Measurements from ENCODE around the gene FSTL4. TPM values are rescaled to one million over a fixed set of nuclear protein-coding genes. Genes with fewer than 3 reads are reported as not detected.

FSTL4 gene
- total and polyA plus RNA-seq, 2 of the 4 experiments (the other 2 are of a cell fraction), result 0.18 TPM; not detected in 1

GRCh38 chr5:133297293-133297692 is 315.0 kb downstream of the FSTL4 start:
- peaks cover 14% of the 10 kb centered on the region; the same call in 1 of the 2 replicates for H3K27me3 ChIP-seq (ENCODE audit: control insufficient read depth, insufficient read depth, low read length)
- H4K5ac ChIP-seq (ENCODE audit: low read depth, low read length), result no peak overlapping the region
- H2BK20ac ChIP-seq (ENCODE audit: low read depth, low read length), result no peak overlapping the region
- in situ Hi-C loops (cut with MboI; ENCODE audit: low sequenced_read_pairs), result no loop called here
- no peak overlapping the region for H2AFZ ChIP-seq (replicated peaks; ENCODE audit: low read length, poor library complexity)
- no peak overlapping the region for H3K18ac ChIP-seq (ENCODE audit: low read depth, low read length)
- no peak overlapping the region for H4K8ac ChIP-seq (ENCODE audit: low read depth in 2 of 2, low read length in 2 of 2)
- no peak overlapping the region for H3K23ac ChIP-seq (ENCODE audit: low read depth, low read length)
- no peaks in the 10 kb centered on the region for H3K4me1 ChIP-seq (ENCODE audit: control insufficient read depth, insufficient read depth, low read length)
- no peak for ATAC-seq (ENCODE audit: low read depth)
- H2AK9ac ChIP-seq (replicated peaks; ENCODE audit: low read depth, low read length, poor library complexity), result no peak overlapping the region
- H2BK120ac ChIP-seq (ENCODE audit: low read depth, low read length), result no peak overlapping the region
- WGBS, 2 experiments (ENCODE audit: extremely low coverage in 2 of 2, insufficient read length in 1 of 2), result 70% methylated on average over 2 of the region's 5 CpGs; no CpG with 5 or more reads in 1 of the 2 experiments
- H4K91ac ChIP-seq (ENCODE audit: insufficient read depth, low read depth, low read length), result no peak overlapping the region
- dilution Hi-C loops (cut with HindIII; ENCODE audit: low sequenced_read_pairs, unreplicated experiment), result no loop called here
- DNase-seq, result no peak
- H2AK5ac ChIP-seq (ENCODE audit: low read depth, low read length), result no peak overlapping the region
- no peak overlapping the region for H3K14ac ChIP-seq (replicated peaks; ENCODE audit: low read depth, low read length)
- H3K56ac ChIP-seq (ENCODE audit: extremely low read depth, insufficient read depth, low read length), result no peak overlapping the region
- no peak overlapping the region for H3K4me2 ChIP-seq (ENCODE audit: low read depth, low read length)
- H3K36me3 ChIP-seq (ENCODE audit: control insufficient read depth, insufficient read depth, low read length), result no peaks in the 10 kb centered on the region
- no peaks in the 10 kb centered on the region for H3K9me3 ChIP-seq (ENCODE audit: control insufficient read depth, insufficient read depth, low read length)
- ChIA-PET POLR2A (ENCODE audit: unreplicated experiment) (no interaction called here), CTCF (no interaction called here)
- no TSS peak for BruUV-seq (replicated peaks)
- intact Hi-C loops (cut with micrococcal nuclease), result no loop called here
- H3K9me1 ChIP-seq (ENCODE audit: insufficient read depth, low read length), result no peaks in the 10 kb centered on the region
- no peak overlapping the region for H3K4me3 ChIP-seq (ENCODE audit: insufficient read depth, low read depth, low read length)
- no peak overlapping the region for H3K4ac ChIP-seq (ENCODE audit: low read depth, low read length)
- no peak overlapping the region for H2BK5ac ChIP-seq (ENCODE audit: low read depth, low read length, poor library complexity, severe bottlenecking)
- no peak overlapping the region for H2BK15ac ChIP-seq (ENCODE audit: low read depth, low read length)
- H3K27ac ChIP-seq (ENCODE audit: insufficient read depth, low read length), result no peak overlapping the region
- TF ChIP-seq NFE2L2 (IDR thresholded peaks at IDR 0.05; ENCODE audit: low read depth, low read length), result no peak
- no peak for TF ChIP-seq SMC3 (IDR thresholded peaks at IDR 0.05; ENCODE audit: low read depth, low read length)
- no peak for TF ChIP-seq CTCF (conservative IDR thresholded peaks at IDR 0.05; ENCODE audit: low read depth, low read length)
- TF ChIP-seq MAZ (IDR thresholded peaks at IDR 0.05; ENCODE audit: borderline replicate concordance, low read depth, low read length), result no peak
- no peak for TF ChIP-seq FOS (IDR thresholded peaks at IDR 0.05; ENCODE audit: low read depth, low read length)
- no peak for TF ChIP-seq MAFK (IDR thresholded peaks at IDR 0.05; ENCODE audit: low read depth, low read length)
- no peak for TF ChIP-seq CEBPB (IDR thresholded peaks at IDR 0.05; ENCODE audit: low read depth, low read length)
- no peak for TF ChIP-seq BHLHE40 (IDR thresholded peaks at IDR 0.05; ENCODE audit: low read depth, low read length)
- no peak for TF ChIP-seq CHD1 (IDR thresholded peaks at IDR 0.05; ENCODE audit: low read depth, low read length)
- no peak for TF ChIP-seq POLR2A (IDR thresholded peaks at IDR 0.05; ENCODE audit: low read depth, low read length)
- TF ChIP-seq USF2 (IDR thresholded peaks at IDR 0.05; ENCODE audit: low read depth, low read length), result no peak
- TF ChIP-seq RFX5 (IDR thresholded peaks at IDR 0.05; ENCODE audit: low read depth, low read length), result no peak
- TF ChIP-seq MXI1 (IDR thresholded peaks at IDR 0.05; ENCODE audit: borderline replicate concordance, low read depth, low read length), result no peak
- TF ChIP-seq RAD21 (IDR thresholded peaks at IDR 0.05; ENCODE audit: low read length), result no peak
- no peak for TF ChIP-seq ELK1 (IDR thresholded peaks at IDR 0.05; ENCODE audit: borderline replicate concordance, low read depth, low read length)
- H3K79me1 ChIP-seq (ENCODE audit: low read depth in 1 of 2, low read length in 2 of 2), result no peaks in the 10 kb centered on the region
- H4K20me1 ChIP-seq (ENCODE audit: insufficient read depth, low read length), result no peaks in the 10 kb centered on the region
- H3K9ac ChIP-seq (ENCODE audit: low read depth, low read length), result no peak overlapping the region

Data from IMR-90 (cell line).